IMR-90 (cell line): Measurements from ENCODE around the gene CEP70.

Experiments
- CEBPB ChIP-seq: IDR thresholded peaks from 2 replicates; pipeline ENCODE4 v1.6.1; 2012; ENCODE audit warnings: low read depth, low read length, improper control_type of control experiment
- FOS ChIP-seq: fragments of 150-350 bp; IDR thresholded peaks from 2 replicates; pipeline ENCODE4 v1.6.1; 2016; ENCODE audit warnings: low read depth, low read length
- MAFK ChIP-seq: IDR thresholded peaks from 2 replicates; pipeline ENCODE4 v1.6.1; 2012; ENCODE audit warnings: low read depth, low read length, improper control_type of control experiment
- MAZ ChIP-seq: IDR thresholded peaks from 2 replicates; pipeline ENCODE4 v1.6.1; 2012; ENCODE audit warnings: low read depth, mild to moderate bottlenecking, low read length, improper control_type of control experiment, moderate library complexity, borderline replicate concordance
- MXI1 ChIP-seq: IDR thresholded peaks from 2 replicates; pipeline ENCODE4 v1.6.1; 2012; ENCODE audit warnings: low read depth, mild to moderate bottlenecking, low read length, moderate library complexity, borderline replicate concordance
- NFE2L2 ChIP-seq: fragments of 150-350 bp; IDR thresholded peaks from 2 replicates; pipeline ENCODE4 v1.6.1; 2016; ENCODE audit warnings: low read depth, mild to moderate bottlenecking, low read length
- POLR2A ChIP-seq: IDR thresholded peaks from 2 replicates; pipeline ENCODE4 v1.6.1; 2012; ENCODE audit warnings: mild to moderate bottlenecking, low read depth, low read length
- RAD21 ChIP-seq: IDR thresholded peaks from 2 replicates; pipeline ENCODE4 v1.6.1; 2012; ENCODE audit warnings: low read length, improper control_type of control experiment
- RCOR1 ChIP-seq: IDR thresholded peaks from 2 replicates; pipeline ENCODE4 v1.6.1; 2012; ENCODE audit warnings: mild to moderate bottlenecking, low read length, improper control_type of control experiment; ENCODE audit not compliant: insufficient replicate concordance
- SMC3 ChIP-seq: fragments of 150-350 bp; IDR thresholded peaks from 2 replicates; pipeline ENCODE4 v1.6.1; 2016; ENCODE audit warnings: low read depth, mild to moderate bottlenecking, antibody characterized with exemption, low read length, moderate library complexity
- TF ChIP-seq, protein P1 (sequence below): conservative IDR thresholded peaks from 2 replicates; pipeline ENCODE4 v1.5.1; 2012; ENCODE audit warnings: mild to moderate bottlenecking, low read depth, low read length, improper control_type of control experiment
- TF ChIP-seq, protein P2 (sequence below): fragments of 150-350 bp; IDR thresholded peaks from 2 replicates; pipeline ENCODE4 v1.6.1; 2017; ENCODE audit warnings: mild to moderate bottlenecking, antibody characterized with exemption, low read length, low read depth
- TF ChIP-seq, protein P3 (sequence below): fragments of 150-350 bp; IDR thresholded peaks from 2 replicates; pipeline ENCODE4 v1.6.1; 2016; ENCODE audit warnings: low read depth, mild to moderate bottlenecking, low read length, moderate library complexity, borderline replicate concordance

DNA sequence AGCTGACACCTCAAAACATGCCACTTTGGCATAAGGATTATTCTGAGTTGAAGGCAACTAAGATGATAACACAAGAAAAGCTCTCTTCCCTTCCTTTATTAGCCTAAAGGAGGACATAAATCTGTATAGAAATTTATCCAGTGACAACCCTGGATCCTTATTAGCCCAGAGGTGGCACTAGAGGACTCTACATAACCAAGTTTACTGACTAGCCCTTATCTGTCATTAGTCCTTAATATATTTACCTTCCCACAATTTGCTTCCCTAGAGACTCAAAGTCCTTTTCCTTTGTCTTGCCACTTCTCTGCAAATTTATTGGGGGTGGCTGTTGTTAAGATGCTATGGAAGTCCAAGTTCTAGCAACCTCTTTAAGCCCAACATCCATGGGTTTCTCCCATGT is 26.7 kb downstream of the CEP70 start:
- TF ChIP-seq, protein P1, sequence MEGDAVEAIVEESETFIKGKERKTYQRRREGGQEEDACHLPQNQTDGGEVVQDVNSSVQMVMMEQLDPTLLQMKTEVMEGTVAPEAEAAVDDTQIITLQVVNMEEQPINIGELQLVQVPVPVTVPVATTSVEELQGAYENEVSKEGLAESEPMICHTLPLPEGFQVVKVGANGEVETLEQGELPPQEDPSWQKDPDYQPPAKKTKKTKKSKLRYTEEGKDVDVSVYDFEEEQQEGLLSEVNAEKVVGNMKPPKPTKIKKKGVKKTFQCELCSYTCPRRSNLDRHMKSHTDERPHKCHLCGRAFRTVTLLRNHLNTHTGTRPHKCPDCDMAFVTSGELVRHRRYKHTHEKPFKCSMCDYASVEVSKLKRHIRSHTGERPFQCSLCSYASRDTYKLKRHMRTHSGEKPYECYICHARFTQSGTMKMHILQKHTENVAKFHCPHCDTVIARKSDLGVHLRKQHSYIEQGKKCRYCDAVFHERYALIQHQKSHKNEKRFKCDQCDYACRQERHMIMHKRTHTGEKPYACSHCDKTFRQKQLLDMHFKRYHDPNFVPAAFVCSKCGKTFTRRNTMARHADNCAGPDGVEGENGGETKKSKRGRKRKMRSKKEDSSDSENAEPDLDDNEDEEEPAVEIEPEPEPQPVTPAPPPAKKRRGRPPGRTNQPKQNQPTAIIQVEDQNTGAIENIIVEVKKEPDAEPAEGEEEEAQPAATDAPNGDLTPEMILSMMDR: no peak
- TF ChIP-seq, protein P2, sequence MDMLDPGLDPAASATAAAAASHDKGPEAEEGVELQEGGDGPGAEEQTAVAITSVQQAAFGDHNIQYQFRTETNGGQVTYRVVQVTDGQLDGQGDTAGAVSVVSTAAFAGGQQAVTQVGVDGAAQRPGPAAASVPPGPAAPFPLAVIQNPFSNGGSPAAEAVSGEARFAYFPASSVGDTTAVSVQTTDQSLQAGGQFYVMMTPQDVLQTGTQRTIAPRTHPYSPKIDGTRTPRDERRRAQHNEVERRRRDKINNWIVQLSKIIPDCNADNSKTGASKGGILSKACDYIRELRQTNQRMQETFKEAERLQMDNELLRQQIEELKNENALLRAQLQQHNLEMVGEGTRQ: no peak
- TF ChIP-seq CEBPB (no peak), RCOR1 (no peak), MAFK (no peak), POLR2A (no peak), RAD21 (no peak), NFE2L2 (no peak), SMC3 (no peak), MXI1 (no peak), MAZ (no peak), FOS (no peak)
- TF ChIP-seq, protein P3, sequence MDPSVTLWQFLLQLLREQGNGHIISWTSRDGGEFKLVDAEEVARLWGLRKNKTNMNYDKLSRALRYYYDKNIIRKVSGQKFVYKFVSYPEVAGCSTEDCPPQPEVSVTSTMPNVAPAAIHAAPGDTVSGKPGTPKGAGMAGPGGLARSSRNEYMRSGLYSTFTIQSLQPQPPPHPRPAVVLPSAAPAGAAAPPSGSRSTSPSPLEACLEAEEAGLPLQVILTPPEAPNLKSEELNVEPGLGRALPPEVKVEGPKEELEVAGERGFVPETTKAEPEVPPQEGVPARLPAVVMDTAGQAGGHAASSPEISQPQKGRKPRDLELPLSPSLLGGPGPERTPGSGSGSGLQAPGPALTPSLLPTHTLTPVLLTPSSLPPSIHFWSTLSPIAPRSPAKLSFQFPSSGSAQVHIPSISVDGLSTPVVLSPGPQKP: no peak
